HEK293 (cell line): Measurements from ENCODE around the gene CCDC78.

Source experiments
- CTCF ChIA-PET: fragments of 350-600 bp; formaldehyde crosslinking; extraction: SDS; loops from one replicate; lab custom pipeline; 2021; ENCODE audit warnings: antibody characterized with exemption; lab: Yijun Ruan, JAX
- POLR2A ChIA-PET: fragments of 300-600 bp; formaldehyde crosslinking; extraction: SDS; loops from one replicate; lab custom pipeline; 2020; ENCODE audit warnings: antibody characterized with exemption, inconsistent platforms; lab: Yijun Ruan, JAX
- H3K27ac ChIP-seq: fragments of 200-500 bp; sonication (Bioruptor generic); 2 replicates; pipeline ENCODE4 v1.5.1; 2014; ENCODE audit warnings: low read depth, low read length, control low read depth, inconsistent platforms; ENCODE audit errors: extremely low read depth
- H3K36me3 ChIP-seq, 2 experiments: fragments of 200-500 bp in 1 of 2; sonication (Bioruptor generic) in 1 of 2; 1 replicate in 1 of 2; 2 replicates in 1 of 2; pipeline ENCODE4 v1.5.1; 2014 to 2017; ENCODE audit warnings: inconsistent platforms in 2 of 2, low read length in 2 of 2; ENCODE audit not compliant: control insufficient read depth in 2 of 2, insufficient read depth in 1 of 2
- H3K4me1 ChIP-seq: fragments of 200-500 bp; sonication (Bioruptor generic); 2 replicates; pipeline ENCODE4 v1.5.1; 2014; ENCODE audit warnings: mild to moderate bottlenecking, low read length, inconsistent platforms; ENCODE audit not compliant: control insufficient read depth, insufficient read depth
- H3K4me3 ChIP-seq: 2 replicates; pipeline ENCODE4 v1.5.1; 2011; ENCODE audit warnings: low read depth, mild to moderate bottlenecking, control low read depth, low read length, moderate library complexity
- H3K9me3 ChIP-seq: fragments of 200-500 bp; sonication (Bioruptor generic); 2 replicates; pipeline ENCODE4 v1.5.1; 2014; ENCODE audit warnings: low read depth, low read length, inconsistent platforms; ENCODE audit not compliant: control insufficient read depth, insufficient read depth
- BCL11B ChIP-seq: fragments of 450-650 bp; formaldehyde crosslinking; IDR thresholded peaks from 2 replicates; pipeline ENCODE4 v1.5.1; 2016; ENCODE audit warnings: low read depth, missing biosample characterization, missing genetic modification characterization
- EGR2 ChIP-seq: fragments of 450-650 bp; formaldehyde crosslinking; IDR thresholded peaks from 2 replicates; pipeline ENCODE4 v1.5.1; 2016; ENCODE audit warnings: low read depth, missing biosample characterization, missing genetic modification characterization
- HOXA7 ChIP-seq: sonication (generic); formaldehyde crosslinking; IDR thresholded peaks from 2 replicates; pipeline ENCODE4 v1.8.1; 2022; ENCODE audit warnings: missing genetic modification reagents, borderline replicate concordance
- KLF1 ChIP-seq: fragments of 450-650 bp; formaldehyde crosslinking; IDR thresholded peaks from 2 replicates; pipeline ENCODE4 v1.5.1; 2016; ENCODE audit warnings: missing biosample characterization, missing genetic modification characterization
- SCRT1 ChIP-seq: fragments of 450-650 bp; formaldehyde crosslinking; IDR thresholded peaks from 2 replicates; pipeline ENCODE4 v1.5.1; 2016; ENCODE audit warnings: missing biosample characterization, missing genetic modification characterization, borderline replicate concordance
- SCRT2 ChIP-seq: fragments of 450-650 bp; formaldehyde crosslinking; IDR thresholded peaks from 2 replicates; pipeline ENCODE4 v1.5.1; 2016; ENCODE audit warnings: missing biosample characterization, missing genetic modification characterization
- SETDB1 ChIP-seq: IDR thresholded peaks from one replicate; pipeline ENCODE4 v1.6.1; 2017; ENCODE audit warnings: mild to moderate bottlenecking, low read length, moderate library complexity, mixed read lengths; ENCODE audit not compliant: insufficient read length
- ZBTB7A ChIP-seq: fragments of 450-650 bp; formaldehyde crosslinking; IDR thresholded peaks from 2 replicates; pipeline ENCODE4 v1.5.1; 2016; ENCODE audit warnings: low read depth, missing biosample characterization, missing genetic modification characterization
- ZFHX2 ChIP-seq: fragments of 450-650 bp; formaldehyde crosslinking; conservative IDR thresholded peaks from 2 replicates; pipeline ENCODE4 v1.5.1; 2016; ENCODE audit warnings: missing biosample characterization, missing genetic modification characterization
- ZFP69B ChIP-seq: fragments of 450-650 bp; formaldehyde crosslinking; IDR thresholded peaks from 2 replicates; pipeline ENCODE4 v1.5.1; 2016; ENCODE audit warnings: missing biosample characterization, missing genetic modification characterization
- ZIC2 ChIP-seq: fragments of 450-650 bp; formaldehyde crosslinking; IDR thresholded peaks from 2 replicates; pipeline ENCODE4 v1.5.1; 2016; ENCODE audit warnings: missing biosample characterization, missing genetic modification characterization
- ZNF121 ChIP-seq: fragments of 450-650 bp; formaldehyde crosslinking; IDR thresholded peaks from 2 replicates; pipeline ENCODE4 v1.5.1; 2016; ENCODE audit warnings: missing biosample characterization, missing genetic modification characterization
- ZNF175 ChIP-seq: fragments of 450-650 bp; formaldehyde crosslinking; IDR thresholded peaks from 2 replicates; pipeline ENCODE4 v1.5.1; 2016; ENCODE audit warnings: missing biosample characterization, missing genetic modification characterization
- ZNF211 ChIP-seq: fragments of 450-650 bp; formaldehyde crosslinking; IDR thresholded peaks from 2 replicates; pipeline ENCODE4 v1.5.1; 2016; ENCODE audit warnings: low read depth, missing biosample characterization, missing genetic modification characterization
- ZNF335 ChIP-seq: fragments of 450-650 bp; formaldehyde crosslinking; conservative IDR thresholded peaks from 2 replicates; pipeline ENCODE4 v1.5.1; 2016; ENCODE audit warnings: missing biosample characterization, missing genetic modification characterization
- ZNF521 ChIP-seq: fragments of 450-650 bp; formaldehyde crosslinking; IDR thresholded peaks from 2 replicates; pipeline ENCODE4 v1.5.1; 2017; ENCODE audit warnings: missing biosample characterization, mild to moderate bottlenecking, missing genetic modification characterization
- ZNF596 ChIP-seq: fragments of 450-650 bp; IDR thresholded peaks from 2 replicates; pipeline ENCODE4 v1.5.0; 2018; ENCODE audit warnings: missing biosample characterization, mild to moderate bottlenecking, missing genetic modification characterization, moderate library complexity
- ZNF626 ChIP-seq: fragments of 450-650 bp; sonication (Bioruptor Pico); formaldehyde crosslinking; IDR thresholded peaks from 2 replicates; pipeline ENCODE4 v1.5.1; 2018; ENCODE audit warnings: missing biosample characterization, missing genetic modification characterization, inconsistent platforms
- ZNF777 ChIP-seq: fragments of 450-650 bp; formaldehyde crosslinking; IDR thresholded peaks from 2 replicates; pipeline ENCODE4 v1.5.1; 2017; ENCODE audit warnings: missing biosample characterization, missing genetic modification characterization, borderline replicate concordance
- ZNF791 ChIP-seq: fragments of 450-650 bp; formaldehyde crosslinking; IDR thresholded peaks from 2 replicates; pipeline ENCODE4 v1.5.1; 2016; ENCODE audit warnings: missing biosample characterization, missing genetic modification characterization
- ZNF830 ChIP-seq: fragments of 450-650 bp; IDR thresholded peaks from 2 replicates; pipeline ENCODE4 v1.5.0; 2018; ENCODE audit warnings: missing biosample characterization, missing genetic modification characterization, low read depth, mild to moderate bottlenecking, moderate library complexity
- TF ChIP-seq, protein P1 (sequence below): fragments of 450-650 bp; formaldehyde crosslinking; IDR thresholded peaks from 2 replicates; pipeline ENCODE4 v1.5.1; 2017; ENCODE audit warnings: missing biosample characterization, mild to moderate bottlenecking, missing genetic modification characterization, moderate library complexity
- TF ChIP-seq, protein P2 (sequence below): fragments of 450-650 bp; formaldehyde crosslinking; IDR thresholded peaks from 2 replicates; pipeline ENCODE4 v1.5.1; 2017; ENCODE audit warnings: missing biosample characterization, missing genetic modification characterization
- TF ChIP-seq, protein P3 (sequence below): fragments of 450-650 bp; formaldehyde crosslinking; conservative IDR thresholded peaks from 2 replicates; pipeline ENCODE4 v1.5.1; 2016; ENCODE audit warnings: low read depth, missing biosample characterization, missing genetic modification characterization
- TF ChIP-seq, protein P4 (sequence below): sonication (generic); formaldehyde crosslinking; IDR thresholded peaks from 2 replicates; pipeline ENCODE4 v1.8.1; 2022; ENCODE audit warnings: mild to moderate bottlenecking, moderate library complexity, missing genetic modification reagents
- TF ChIP-seq, protein P5 (sequence below): fragments of 450-650 bp; formaldehyde crosslinking; IDR thresholded peaks from 2 replicates; pipeline ENCODE4; 2016; ENCODE audit warnings: missing biosample characterization, missing genetic modification characterization

CCDC78 gene

DNA sequence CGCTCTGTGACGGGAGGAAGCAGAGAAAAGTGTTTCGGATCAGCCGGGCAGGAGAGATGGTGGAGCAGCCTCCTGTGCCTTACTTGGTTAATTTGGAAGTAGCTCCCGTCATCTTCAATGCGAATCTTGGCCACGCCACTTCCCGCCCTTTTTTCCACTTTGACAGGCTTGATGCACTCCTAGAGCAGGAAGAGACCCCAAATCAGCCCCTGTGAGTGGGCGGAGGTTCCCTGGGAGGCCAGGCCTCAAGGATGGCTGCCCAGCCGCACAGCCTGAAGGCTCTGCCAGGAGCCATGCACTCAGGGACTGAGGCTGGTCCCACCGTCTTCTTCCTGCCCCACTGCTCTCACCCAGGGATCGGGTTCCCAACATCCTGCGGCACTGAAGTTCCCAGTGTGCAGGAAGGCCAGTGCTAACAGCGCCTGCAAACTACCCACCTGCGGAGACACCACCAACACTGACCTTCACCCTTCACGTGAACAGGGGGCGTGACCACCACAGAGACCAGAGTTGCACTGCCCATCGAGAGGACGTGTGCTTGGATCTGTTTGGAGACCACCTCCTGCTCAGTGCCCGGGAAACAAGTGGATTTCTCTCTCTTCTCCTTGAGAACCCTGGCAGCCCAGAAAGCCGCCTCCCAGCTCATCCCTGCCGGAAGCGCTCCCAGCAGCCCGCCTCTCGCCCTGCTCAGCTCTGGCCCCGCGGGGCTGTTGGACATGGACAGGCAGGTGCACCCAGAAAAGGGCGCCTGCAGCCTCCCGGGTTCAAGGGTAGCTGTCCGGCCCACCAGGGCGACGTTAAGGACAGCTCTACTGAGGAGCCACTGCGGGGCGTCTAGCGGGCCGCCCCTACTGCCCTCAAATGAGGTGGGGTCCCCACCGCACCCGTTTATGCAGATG is 13.6 kb upstream of the CCDC78 start:
- POLR2A ChIA-PET: interaction anchor here (0.7 to 1.7 kb wide), 6 partner anchors 8 to 49 kb away, joined by 3 to 11 read pairs (median 4); partner anchors contain the start of genes ANTKMT, CHTF18 and RPUSD1
- 0 out of 2 replicates have a peak, but pooled peaks cover 2% of the 10 kb centered on the region for H3K4me1 ChIP-seq
- peaks cover 3 to 36% of the 10 kb centered on the region in 2 experiments; a peak in 2 of 3 replicates for H3K36me3 ChIP-seq
- H3K9me3 ChIP-seq: no peaks in the 10 kb centered on the region
- CTCF ChIA-PET: interaction anchor here (0.8 to 3.2 kb wide), 5 partner anchors 20 to 46 kb away, joined by 3 to 16 read pairs (median 5); no protein-coding TSS in a partner anchor
- H3K27ac ChIP-seq: peak overlapping the region; percentile 67; the same call in 1 of the 2 replicates
- peak overlapping the region; percentile 80 for H3K4me3 ChIP-seq
- TF ChIP-seq, protein P1, sequence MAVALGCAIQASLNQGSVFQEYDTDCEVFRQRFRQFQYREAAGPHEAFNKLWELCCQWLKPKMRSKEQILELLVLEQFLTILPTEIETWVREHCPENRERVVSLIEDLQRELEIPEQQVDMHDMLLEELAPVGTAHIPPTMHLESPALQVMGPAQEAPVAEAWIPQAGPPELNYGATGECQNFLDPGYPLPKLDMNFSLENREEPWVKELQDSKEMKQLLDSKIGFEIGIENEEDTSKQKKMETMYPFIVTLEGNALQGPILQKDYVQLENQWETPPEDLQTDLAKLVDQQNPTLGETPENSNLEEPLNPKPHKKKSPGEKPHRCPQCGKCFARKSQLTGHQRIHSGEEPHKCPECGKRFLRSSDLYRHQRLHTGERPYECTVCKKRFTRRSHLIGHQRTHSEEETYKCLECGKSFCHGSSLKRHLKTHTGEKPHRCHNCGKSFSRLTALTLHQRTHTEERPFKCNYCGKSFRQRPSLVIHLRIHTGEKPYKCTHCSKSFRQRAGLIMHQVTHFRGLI (tag by site-specific recombination): no peak
- TF ChIP-seq ZNF521 (tag by site-specific recombination): no peak
- no peak for TF ChIP-seq ZNF175 (tag by site-specific recombination)
- TF ChIP-seq, protein P2, sequence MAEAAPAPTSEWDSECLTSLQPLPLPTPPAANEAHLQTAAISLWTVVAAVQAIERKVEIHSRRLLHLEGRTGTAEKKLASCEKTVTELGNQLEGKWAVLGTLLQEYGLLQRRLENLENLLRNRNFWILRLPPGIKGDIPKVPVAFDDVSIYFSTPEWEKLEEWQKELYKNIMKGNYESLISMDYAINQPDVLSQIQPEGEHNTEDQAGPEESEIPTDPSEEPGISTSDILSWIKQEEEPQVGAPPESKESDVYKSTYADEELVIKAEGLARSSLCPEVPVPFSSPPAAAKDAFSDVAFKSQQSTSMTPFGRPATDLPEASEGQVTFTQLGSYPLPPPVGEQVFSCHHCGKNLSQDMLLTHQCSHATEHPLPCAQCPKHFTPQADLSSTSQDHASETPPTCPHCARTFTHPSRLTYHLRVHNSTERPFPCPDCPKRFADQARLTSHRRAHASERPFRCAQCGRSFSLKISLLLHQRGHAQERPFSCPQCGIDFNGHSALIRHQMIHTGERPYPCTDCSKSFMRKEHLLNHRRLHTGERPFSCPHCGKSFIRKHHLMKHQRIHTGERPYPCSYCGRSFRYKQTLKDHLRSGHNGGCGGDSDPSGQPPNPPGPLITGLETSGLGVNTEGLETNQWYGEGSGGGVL (tag by site-specific recombination): no peak
- TF ChIP-seq SCRT2 (tag by site-specific recombination): peak; percentile 78
- TF ChIP-seq SETDB1: no peak
- TF ChIP-seq HOXA7 (CRISPR knock-in tag): no peak
- no peak for TF ChIP-seq BCL11B (tag by site-specific recombination)
- TF ChIP-seq ZNF830: no peak
- TF ChIP-seq, protein P3, sequence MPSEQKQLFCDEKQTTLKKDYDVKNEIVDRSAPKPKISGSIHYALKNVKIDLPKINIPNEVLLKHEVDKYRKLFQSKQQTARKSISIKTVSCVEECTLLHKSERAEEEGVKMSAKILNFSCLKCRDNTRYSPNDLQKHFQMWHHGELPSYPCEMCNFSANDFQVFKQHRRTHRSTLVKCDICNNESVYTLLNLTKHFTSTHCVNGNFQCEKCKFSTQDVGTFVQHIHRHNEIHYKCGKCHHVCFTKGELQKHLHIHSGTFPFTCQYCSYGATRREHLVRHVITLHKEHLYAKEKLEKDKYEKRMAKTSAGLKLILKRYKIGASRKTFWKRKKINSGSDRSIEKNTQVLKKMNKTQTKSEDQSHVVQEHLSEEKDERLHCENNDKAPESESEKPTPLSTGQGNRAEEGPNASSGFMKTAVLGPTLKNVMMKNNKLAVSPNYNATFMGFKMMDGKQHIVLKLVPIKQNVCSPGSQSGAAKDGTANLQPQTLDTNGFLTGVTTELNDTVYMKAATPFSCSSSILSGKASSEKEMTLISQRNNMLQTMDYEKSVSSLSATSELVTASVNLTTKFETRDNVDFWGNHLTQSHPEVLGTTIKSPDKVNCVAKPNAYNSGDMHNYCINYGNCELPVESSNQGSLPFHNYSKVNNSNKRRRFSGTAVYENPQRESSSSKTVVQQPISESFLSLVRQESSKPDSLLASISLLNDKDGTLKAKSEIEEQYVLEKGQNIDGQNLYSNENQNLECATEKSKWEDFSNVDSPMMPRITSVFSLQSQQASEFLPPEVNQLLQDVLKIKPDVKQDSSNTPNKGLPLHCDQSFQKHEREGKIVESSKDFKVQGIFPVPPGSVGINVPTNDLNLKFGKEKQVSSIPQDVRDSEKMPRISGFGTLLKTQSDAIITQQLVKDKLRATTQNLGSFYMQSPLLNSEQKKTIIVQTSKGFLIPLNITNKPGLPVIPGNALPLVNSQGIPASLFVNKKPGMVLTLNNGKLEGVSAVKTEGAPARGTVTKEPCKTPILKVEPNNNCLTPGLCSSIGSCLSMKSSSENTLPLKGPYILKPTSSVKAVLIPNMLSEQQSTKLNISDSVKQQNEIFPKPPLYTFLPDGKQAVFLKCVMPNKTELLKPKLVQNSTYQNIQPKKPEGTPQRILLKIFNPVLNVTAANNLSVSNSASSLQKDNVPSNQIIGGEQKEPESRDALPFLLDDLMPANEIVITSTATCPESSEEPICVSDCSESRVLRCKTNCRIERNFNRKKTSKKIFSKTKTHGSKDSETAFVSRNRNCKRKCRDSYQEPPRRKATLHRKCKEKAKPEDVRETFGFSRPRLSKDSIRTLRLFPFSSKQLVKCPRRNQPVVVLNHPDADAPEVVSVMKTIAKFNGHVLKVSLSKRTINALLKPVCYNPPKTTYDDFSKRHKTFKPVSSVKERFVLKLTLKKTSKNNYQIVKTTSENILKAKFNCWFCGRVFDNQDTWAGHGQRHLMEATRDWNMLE (tag by site-specific recombination): no peak
- TF ChIP-seq ZNF335 (tag by site-specific recombination): 0 out of 2 replicates have a peak, but pooled peaks have one; percentile 41
- TF ChIP-seq EGR2: no peak
- TF ChIP-seq ZFP69B (tag by site-specific recombination): no peak
- TF ChIP-seq ZNF121 (tag by site-specific recombination): no peak
- no peak for TF ChIP-seq ZNF777 (tag by site-specific recombination)
- TF ChIP-seq ZFHX2: no peak
- no peak for TF ChIP-seq KLF1 (tag by site-specific recombination)
- TF ChIP-seq, protein P4, sequence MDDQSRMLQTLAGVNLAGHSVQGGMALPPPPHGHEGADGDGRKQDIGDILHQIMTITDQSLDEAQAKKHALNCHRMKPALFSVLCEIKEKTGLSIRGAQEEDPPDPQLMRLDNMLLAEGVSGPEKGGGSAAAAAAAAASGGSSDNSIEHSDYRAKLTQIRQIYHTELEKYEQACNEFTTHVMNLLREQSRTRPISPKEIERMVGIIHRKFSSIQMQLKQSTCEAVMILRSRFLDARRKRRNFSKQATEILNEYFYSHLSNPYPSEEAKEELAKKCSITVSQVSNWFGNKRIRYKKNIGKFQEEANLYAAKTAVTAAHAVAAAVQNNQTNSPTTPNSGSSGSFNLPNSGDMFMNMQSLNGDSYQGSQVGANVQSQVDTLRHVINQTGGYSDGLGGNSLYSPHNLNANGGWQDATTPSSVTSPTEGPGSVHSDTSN: no peak
- no peak for TF ChIP-seq ZNF596 (tag by site-specific recombination)
- TF ChIP-seq ZNF791 (tag by site-specific recombination): no peak
- no peak for TF ChIP-seq SCRT1 (tag by site-specific recombination)
- TF ChIP-seq ZNF211 (tag by site-specific recombination): no peak
- TF ChIP-seq ZBTB7A: 0 out of 2 replicates have a peak, but pooled peaks have one; percentile 18
- peak; percentile 49; the same call in 1 of the 2 replicates for TF ChIP-seq ZIC2 (tag by site-specific recombination)
- TF ChIP-seq, protein P5, sequence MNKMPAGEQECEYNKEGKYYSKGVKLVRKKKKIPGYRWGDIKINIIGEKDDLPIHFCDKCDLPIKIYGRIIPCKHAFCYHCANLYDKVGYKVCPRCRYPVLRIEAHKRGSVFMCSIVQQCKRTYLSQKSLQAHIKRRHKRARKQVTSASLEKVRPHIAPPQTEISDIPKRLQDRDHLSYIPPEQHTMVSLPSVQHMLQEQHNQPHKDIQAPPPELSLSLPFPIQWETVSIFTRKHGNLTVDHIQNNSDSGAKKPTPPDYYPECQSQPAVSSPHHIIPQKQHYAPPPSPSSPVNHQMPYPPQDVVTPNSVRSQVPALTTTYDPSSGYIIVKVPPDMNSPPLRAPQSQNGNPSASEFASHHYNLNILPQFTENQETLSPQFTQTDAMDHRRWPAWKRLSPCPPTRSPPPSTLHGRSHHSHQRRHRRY (tag by site-specific recombination): no peak
- TF ChIP-seq ZNF626 (tag by site-specific recombination): no peak
